Bronchial epithelial cell (primary cell): Measurements from ENCODE around the gene MYH3. TPM values are rescaled to one million over a fixed set of nuclear protein-coding genes. Genes with fewer than 3 reads are reported as not detected.

ENCODE experiments used
- DNase-seq: peaks from one replicate; pipeline ENCODE4 v3.0.0-alpha.2; 2010; ENCODE audit warnings: low read depth
- FAIRE-seq: peaks from 2 replicates; lab custom pipeline; 2011; peaks lifted over from hg19 to GRCh38; lab: Jason Lieb, UNC
- H3K27me3 ChIP-seq: 2 replicates; pipeline ENCODE4 v1.5.1; 2011; ENCODE audit warnings: low read length; ENCODE audit not compliant: control insufficient read depth, insufficient read depth
- H3K36me3 ChIP-seq: 2 replicates; pipeline ENCODE4 v1.5.1; 2011; ENCODE audit warnings: low read length; ENCODE audit not compliant: control insufficient read depth, insufficient read depth
- H3K4me3 ChIP-seq: 2 replicates; pipeline ENCODE4 v1.5.1; 2011; ENCODE audit warnings: mild to moderate bottlenecking, low read depth, low read length, control low read depth
- total RNA-seq: library from RNA; depleted of rRNA; stranded (reverse); fragments of >200 nt; gene quantifications from 2 replicates; pipeline ENCODE4 v1.2.1, GENCODE V29; 2014
- TF ChIP-seq, protein P1 (sequence below): IDR thresholded peaks from 2 replicates; pipeline ENCODE4 v1.5.1; 2011; ENCODE audit warnings: mild to moderate bottlenecking, moderate library complexity, low read length, control low read depth, inconsistent platforms; ENCODE audit not compliant: insufficient read depth, severe bottlenecking

The MYH3 gene
- total RNA-seq, 1 donor from 2014 or later: 1.1 TPM

DNA sequence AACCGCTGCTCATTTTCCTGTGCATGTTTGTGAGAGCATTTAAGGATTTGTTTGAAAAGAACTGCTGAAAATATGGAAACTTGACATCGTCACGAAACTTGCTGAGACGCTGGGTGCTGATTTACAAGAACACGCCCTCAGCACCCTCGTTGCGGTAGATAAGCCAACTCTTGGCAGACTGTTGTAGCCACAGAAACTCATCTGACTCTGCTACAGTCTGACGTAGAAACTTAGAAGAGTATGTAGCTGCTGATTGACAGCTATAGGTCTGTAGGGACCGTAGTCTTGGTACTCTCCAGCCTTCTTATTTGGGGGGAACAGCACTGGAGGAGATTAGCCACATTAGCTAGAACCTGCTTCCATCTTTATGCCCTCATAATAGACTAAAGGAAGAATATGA is 71.6 kb downstream of the MYH3 start:
- TF ChIP-seq, protein P1, sequence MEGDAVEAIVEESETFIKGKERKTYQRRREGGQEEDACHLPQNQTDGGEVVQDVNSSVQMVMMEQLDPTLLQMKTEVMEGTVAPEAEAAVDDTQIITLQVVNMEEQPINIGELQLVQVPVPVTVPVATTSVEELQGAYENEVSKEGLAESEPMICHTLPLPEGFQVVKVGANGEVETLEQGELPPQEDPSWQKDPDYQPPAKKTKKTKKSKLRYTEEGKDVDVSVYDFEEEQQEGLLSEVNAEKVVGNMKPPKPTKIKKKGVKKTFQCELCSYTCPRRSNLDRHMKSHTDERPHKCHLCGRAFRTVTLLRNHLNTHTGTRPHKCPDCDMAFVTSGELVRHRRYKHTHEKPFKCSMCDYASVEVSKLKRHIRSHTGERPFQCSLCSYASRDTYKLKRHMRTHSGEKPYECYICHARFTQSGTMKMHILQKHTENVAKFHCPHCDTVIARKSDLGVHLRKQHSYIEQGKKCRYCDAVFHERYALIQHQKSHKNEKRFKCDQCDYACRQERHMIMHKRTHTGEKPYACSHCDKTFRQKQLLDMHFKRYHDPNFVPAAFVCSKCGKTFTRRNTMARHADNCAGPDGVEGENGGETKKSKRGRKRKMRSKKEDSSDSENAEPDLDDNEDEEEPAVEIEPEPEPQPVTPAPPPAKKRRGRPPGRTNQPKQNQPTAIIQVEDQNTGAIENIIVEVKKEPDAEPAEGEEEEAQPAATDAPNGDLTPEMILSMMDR: no peak
- FAIRE-seq (no peak), DNase-seq (no peak)
- no peak overlapping the region for H3K4me3 ChIP-seq
- H3K36me3 ChIP-seq: no peaks in the 10 kb centered on the region
- H3K27me3 ChIP-seq: no peaks in the 10 kb centered on the region

GRCh38 chr17:10583834-10584233 is 73.3 kb downstream of the MYH3 start:
- DNase-seq (no peak), FAIRE-seq (no peak)
- H3K4me3 ChIP-seq: no peak overlapping the region
- H3K27me3 ChIP-seq: no peaks in the 10 kb centered on the region
- TF ChIP-seq, protein P1: no peak
- H3K36me3 ChIP-seq: no peaks in the 10 kb centered on the region

- Histone ChIP-seq H3K4me3 (no peak overlapping the region), H3K36me3 (no peaks in the 10 kb centered on the region), H3K27me3 (no peaks in the 10 kb centered on the region)
- TF ChIP-seq, protein P1: no peak
- DNase-seq (no peak), FAIRE-seq (no peak)
Observed at GRCh38 chr17:10579270-10579669, 77.8 kb downstream of the MYH3 start.

Other genes with a start within 250 kb of the MYH3 start
- gene MYH8, start 235.4 kb downstream of the MYH3 start, total RNA-seq: not detected in 2 replicates
- not detected in 2 replicates for gene MYH4, start 187.8 kb downstream of the MYH3 start, total RNA-seq
- gene MYH1, start 138.8 kb downstream of the MYH3 start, total RNA-seq: not detected in 2 replicates
- gene MYH2, start 107.7 kb downstream of the MYH3 start, total RNA-seq: not detected in 2 replicates
- 24.2 and 26.8 TPM in 2 replicates for gene SCO1, start 40.2 kb upstream of the MYH3 start, total RNA-seq
- gene ADPRM, start 40.3 kb upstream of the MYH3 start, total RNA-seq: 14.1 and 20.5 TPM in 2 replicates
- 0.79 and 0.90 TPM in 2 replicates for gene TMEM220, start 72.7 kb upstream of the MYH3 start, total RNA-seq
- not detected in 2 replicates for gene TMEM238L, start 146.8 kb upstream of the MYH3 start, total RNA-seq
- not detected in 2 replicates for gene PIRT, start 180.8 kb upstream of the MYH3 start, total RNA-seq